Tibial artery (tissue), 4 donors: ENCODE data around the gene RYR2.

ENCODE experiments used
- DNase-seq, 2 donors: peaks; one replicate each; pipeline ENCODE4 v3.0.0-alpha.2; 2019
- H3K27ac ChIP-seq, 2 donors: fragments of 200-600 bp; sonication (generic) in 1 of 2; 1 replicate in 1 of 2; 2 replicates in 1 of 2; pipeline ENCODE4 v1.5.1; 2018 to 2019; ENCODE audit warnings: mild to moderate bottlenecking in 1 of 2
- H3K27me3 ChIP-seq, 2 donors: fragments of 200-600 bp; sonication (generic) in 1 of 2; one replicate each; pipeline versions ENCODE4 v1.5.1 to v1.6.0; 2016 to 2019
- H3K36me3 ChIP-seq, 3 donors: fragments of 200-600 bp; sonication (generic) in 2 of 3; one replicate each; pipeline ENCODE4 v1.5.1; 2016 to 2019; ENCODE audit warnings: mild to moderate bottlenecking in 2 of 3
- H3K4me1 ChIP-seq, 4 donors: fragments of 200-600 bp; sonication (generic) in 2 of 4; 1 replicate in 3 of 4; 2 replicates in 1 of 4; pipeline ENCODE4 v1.5.1; 2016 to 2019
- H3K4me3 ChIP-seq, 2 donors: fragments of 200-600 bp; sonication (generic) in 1 of 2; 1 replicate in 1 of 2; 2 replicates in 1 of 2; pipeline ENCODE4 v1.5.1; 2018 to 2019; ENCODE audit warnings: mild to moderate bottlenecking in 2 of 2
- H3K9me3 ChIP-seq, 3 donors: fragments of 200-600 bp; sonication (generic) in 1 of 3; one replicate each; pipeline ENCODE4 v1.5.1; 2016 to 2019
- CTCF ChIP-seq, 2 experiments: fragments of 200-600 bp in 1 of 2; fragments of 450-650 bp in 1 of 2; IDR thresholded peaks; one replicate each; pipeline ENCODE4 v1.5.1; 2017 to 2019; ENCODE audit warnings: antibody characterized with exemption in 2 of 2, mild to moderate bottlenecking in 1 of 2, moderate library complexity in 1 of 2
- intact Hi-C: fragments of 100-400 bp; cut with DNase I; formaldehyde crosslinking; loops from one replicate; pipeline ENCODE4 v1.15.0; 2023; ENCODE audit warnings: low total_unique reads

RYR2 gene

GRCh38 chr1:237553078-237553477 is 511.1 kb downstream of the RYR2 start:
- no peak overlapping the region for H3K27ac ChIP-seq
- no peak for TF ChIP-seq CTCF (IDR thresholded peaks at IDR 0.05)
- H3K27me3 ChIP-seq: no peaks in the 10 kb centered on the region
- DNase-seq: no peak
- no peaks in the 10 kb centered on the region for H3K4me1 ChIP-seq
- intact Hi-C loops: no loop called here
- peaks cover 0 to 18% (median 4%) of the 10 kb centered on the region in 3 donors for H3K36me3 ChIP-seq
- H3K9me3 ChIP-seq: no peaks in the 10 kb centered on the region
- no peak overlapping the region for H3K4me3 ChIP-seq

- Histone ChIP-seq H3K9me3 (no peaks in the 10 kb centered on the region), H3K36me3 (peaks cover 0 to 6% (median 0%) of the 10 kb centered on the region in 3 donors), H3K4me3 (no peak overlapping the region), H3K27me3 (no peaks in the 10 kb centered on the region), H3K4me1 (peaks cover 0 to 11% (median 0%) of the 10 kb centered on the region in 4 donors), H3K27ac (no peak overlapping the region)
- no peak for TF ChIP-seq CTCF (IDR thresholded peaks at IDR 0.05)
- DNase-seq: no peak
- intact Hi-C loops: no loop called here
Measured at GRCh38 chr1:237556911-237557310, 514.9 kb downstream of the RYR2 start.

GRCh38 chr1:237562242-237562823 is 520.3 kb downstream of the RYR2 start:
- H3K36me3 ChIP-seq: peaks cover 0 to 4% (median 2%) of the 10 kb centered on the region in 3 donors
- peaks cover 0 to 11% (median 0%) of the 10 kb centered on the region in 4 donors for H3K4me1 ChIP-seq
- peak; percentile 38 to 48 for TF ChIP-seq CTCF (IDR thresholded peaks at IDR 0.05)
- H3K27ac ChIP-seq: no peak overlapping the region
- H3K9me3 ChIP-seq: no peaks in the 10 kb centered on the region
- no peak overlapping the region for H3K4me3 ChIP-seq
- DNase-seq: no peak
- H3K27me3 ChIP-seq: no peaks in the 10 kb centered on the region
- intact Hi-C loops: no loop called here

- peaks cover 0 to 4% (median 0%) of the 10 kb centered on the region in 3 donors for H3K36me3 ChIP-seq
- no peak overlapping the region for H3K4me3 ChIP-seq
- DNase-seq: no peak
- intact Hi-C loops: no loop called here
- no peak for TF ChIP-seq CTCF (IDR thresholded peaks at IDR 0.05)
- H3K27ac ChIP-seq: no peak overlapping the region
- no peaks in the 10 kb centered on the region for H3K9me3 ChIP-seq
- H3K27me3 ChIP-seq: no peaks in the 10 kb centered on the region
- peaks cover 0 to 6% (median 0%) of the 10 kb centered on the region in 4 donors for H3K4me1 ChIP-seq
Measured at GRCh38 chr1:237565236-237565635, 523.3 kb downstream of the RYR2 start.

GRCh38 chr1:237566581-237566980 is 524.6 kb downstream of the RYR2 start:
- no peaks in the 10 kb centered on the region for H3K27me3 ChIP-seq
- no peaks in the 10 kb centered on the region for H3K4me1 ChIP-seq
- intact Hi-C loops: no loop called here
- H3K4me3 ChIP-seq: no peak overlapping the region
- H3K9me3 ChIP-seq: no peaks in the 10 kb centered on the region
- TF ChIP-seq CTCF (IDR thresholded peaks at IDR 0.05): no peak
- no peak overlapping the region for H3K27ac ChIP-seq
- no peak for DNase-seq
- peaks cover 0 to 4% (median 0%) of the 10 kb centered on the region in 3 donors for H3K36me3 ChIP-seq

GRCh38 chr1:237568955-237569354 is 527.0 kb downstream of the RYR2 start:
- Histone ChIP-seq H3K9me3 (no peaks in the 10 kb centered on the region), H3K4me3 (no peak overlapping the region), H3K36me3 (peaks cover 0 to 4% (median 0%) of the 10 kb centered on the region in 3 donors), H3K4me1 (no peaks in the 10 kb centered on the region), H3K27me3 (no peaks in the 10 kb centered on the region), H3K27ac (no peak overlapping the region)
- intact Hi-C loops: no loop called here
- DNase-seq: no peak
- no peak for TF ChIP-seq CTCF (IDR thresholded peaks at IDR 0.05)
